ENCODE measurements around the gene ASIC4.

Gene ASIC4

GRCh38 chr2:219541611-219542180, 27.4 kb downstream of the ASIC4 start:
- H3K9ac ChIP-seq (ENCODE audit: low read length in 5 of 5) = no peak overlapping the region
- H3K4me1 ChIP-seq (ENCODE audit: control insufficient read depth in 5 of 5, insufficient read depth in 5 of 5, low read length in 5 of 5) = peaks cover 4 to 30% (median 30%) of the 10 kb centered on the region in 5 donors
- no peaks in the 10 kb centered on the region for H3K9me3 ChIP-seq (ENCODE audit: control insufficient read depth in 5 of 5, low read length in 5 of 5)
- H3K27ac ChIP-seq (ENCODE audit: low read depth, low read length) = no peak overlapping the region
- H3K27me3 ChIP-seq (ENCODE audit: control insufficient read depth in 5 of 5, insufficient read depth in 4 of 5, low read length in 5 of 5) = peaks cover 0 to 20% (median 13%) of the 10 kb centered on the region in 5 donors
- peak overlapping the region in 3 of 5 donors; percentile 38 to 50 (median 50) for H3K4me3 ChIP-seq (ENCODE audit: low read depth in 1 of 5, low read length in 5 of 5)
- peaks cover 0 to 23% (median 16%) of the 10 kb centered on the region in 5 donors for H3K36me3 ChIP-seq (ENCODE audit: control insufficient read depth in 5 of 5, insufficient read depth in 5 of 5, low read length in 5 of 5)

GRCh38 chr2:219542931-219543595, 28.8 kb downstream of the ASIC4 start:
- H3K9me3 ChIP-seq (ENCODE audit: control insufficient read depth in 5 of 5, low read length in 5 of 5) = no peaks in the 10 kb centered on the region
- peaks cover 0 to 23% (median 16%) of the 10 kb centered on the region in 5 donors for H3K36me3 ChIP-seq (ENCODE audit: control insufficient read depth in 5 of 5, insufficient read depth in 5 of 5, low read length in 5 of 5)
- H3K4me3 ChIP-seq (ENCODE audit: low read depth in 1 of 5, low read length in 5 of 5) = peak overlapping the region; percentile 50 to 74 (median 63)
- peaks cover 4 to 30% (median 30%) of the 10 kb centered on the region in 5 donors for H3K4me1 ChIP-seq (ENCODE audit: control insufficient read depth in 5 of 5, insufficient read depth in 5 of 5, low read length in 5 of 5)
- H3K27me3 ChIP-seq (ENCODE audit: control insufficient read depth in 5 of 5, insufficient read depth in 4 of 5, low read length in 5 of 5) = peaks cover 0 to 16% (median 7%) of the 10 kb centered on the region in 5 donors
- H3K27ac ChIP-seq (ENCODE audit: low read depth, low read length) = peak overlapping the region; percentile 54
- peak overlapping the region in 4 of 5 donors; percentile 58 to 77 (median 71) for H3K9ac ChIP-seq (ENCODE audit: low read length in 5 of 5)

DNA sequence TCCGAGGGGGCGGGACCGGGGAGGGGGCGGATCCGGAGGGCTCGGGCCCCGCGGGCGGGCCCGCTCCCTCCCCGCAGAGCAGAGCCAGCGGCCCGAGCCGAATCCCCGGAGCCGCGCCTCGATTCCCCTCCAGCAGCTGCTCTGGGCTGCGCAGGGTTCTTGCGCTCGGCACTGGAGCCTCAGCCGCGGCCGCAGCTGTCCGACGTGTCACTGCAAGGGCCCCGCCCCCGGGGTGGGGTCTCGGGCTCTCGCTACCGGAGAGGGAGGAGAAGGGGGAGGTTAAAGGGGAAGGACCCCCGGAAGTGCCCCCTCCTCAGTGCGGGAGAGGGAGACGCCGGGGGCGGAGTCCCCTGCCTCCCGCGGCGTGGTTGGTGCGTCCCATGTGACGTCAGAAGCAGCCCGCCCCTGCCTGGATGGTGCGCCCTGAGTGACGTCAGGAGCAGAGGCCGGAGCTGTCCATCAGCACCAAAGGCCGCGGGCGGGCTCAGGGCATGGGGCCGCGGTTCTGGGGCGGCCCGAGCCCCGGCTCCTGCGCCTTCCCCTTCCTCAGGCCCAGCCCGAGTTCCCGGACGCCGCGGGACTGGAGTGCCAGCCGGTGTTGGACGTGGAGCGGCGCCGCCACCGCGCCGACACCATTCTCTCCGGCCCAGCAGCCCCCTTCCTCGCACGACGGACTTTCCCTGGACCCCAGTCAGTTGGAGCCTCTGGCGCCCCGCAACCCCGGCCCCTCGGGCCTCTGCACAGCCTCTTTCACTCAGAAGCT, 29.5 kb downstream of the ASIC4 start, which contains the start of the genes CHPF and TMEM198:
CHPF (minus strand) TSS at position 214 of the 763 bp plus-strand sequence. CDS start 271 bp downstream, outside the sequence.
TMEM198 (plus strand) TSS at position 433 of the 763 bp plus-strand sequence. CDS start 700 bp downstream, outside the sequence.
- Histone ChIP-seq H3K9me3 (ENCODE audit: control insufficient read depth in 5 of 5, low read length in 5 of 5) (no peaks in the 10 kb centered on the region), H3K9ac (ENCODE audit: low read length in 5 of 5) (peak within 1 kb of the TSS in 4 of 5 donors; percentile 58 to 77 (median 71)), H3K36me3 (ENCODE audit: control insufficient read depth in 5 of 5, insufficient read depth in 5 of 5, low read length in 5 of 5) (peaks cover 0 to 23% (median 16%) of the 10 kb centered on the region in 5 donors), H3K4me1 (ENCODE audit: control insufficient read depth in 5 of 5, insufficient read depth in 5 of 5, low read length in 5 of 5) (peaks cover 4 to 30% (median 30%) of the 10 kb centered on the region in 5 donors), H3K4me3 (ENCODE audit: low read depth in 1 of 5, low read length in 5 of 5) (peak within 1 kb of the TSS; percentile 54 to 74 (median 63)), H3K27me3 (ENCODE audit: control insufficient read depth in 5 of 5, insufficient read depth in 4 of 5, low read length in 5 of 5) (peaks cover 0 to 16% (median 7%) of the 10 kb centered on the region in 5 donors), H3K27ac (ENCODE audit: low read depth, low read length) (peak within 1 kb of the TSS; percentile 54)

GRCh38 chr2:219544567-219544966, 30.3 kb downstream of the ASIC4 start:
- Histone ChIP-seq H3K4me3 (ENCODE audit: low read depth in 1 of 5, low read length in 5 of 5) (peak overlapping the region; percentile 54 to 74 (median 63)), H3K27ac (ENCODE audit: low read depth, low read length) (no peak overlapping the region), H3K9ac (ENCODE audit: low read length in 5 of 5) (peak overlapping the region in 1 of 5 donors; percentile 17), H3K36me3 (ENCODE audit: control insufficient read depth in 5 of 5, insufficient read depth in 5 of 5, low read length in 5 of 5) (peaks cover 0 to 16% (median 13%) of the 10 kb centered on the region in 5 donors), H3K9me3 (ENCODE audit: control insufficient read depth in 5 of 5, low read length in 5 of 5) (no peaks in the 10 kb centered on the region), H3K27me3 (ENCODE audit: control insufficient read depth in 5 of 5, insufficient read depth in 4 of 5, low read length in 5 of 5) (peaks cover 0 to 16% (median 7%) of the 10 kb centered on the region in 5 donors), H3K4me1 (ENCODE audit: control insufficient read depth in 5 of 5, insufficient read depth in 5 of 5, low read length in 5 of 5) (peaks cover 4 to 30% (median 30%) of the 10 kb centered on the region in 5 donors)

DNA sequence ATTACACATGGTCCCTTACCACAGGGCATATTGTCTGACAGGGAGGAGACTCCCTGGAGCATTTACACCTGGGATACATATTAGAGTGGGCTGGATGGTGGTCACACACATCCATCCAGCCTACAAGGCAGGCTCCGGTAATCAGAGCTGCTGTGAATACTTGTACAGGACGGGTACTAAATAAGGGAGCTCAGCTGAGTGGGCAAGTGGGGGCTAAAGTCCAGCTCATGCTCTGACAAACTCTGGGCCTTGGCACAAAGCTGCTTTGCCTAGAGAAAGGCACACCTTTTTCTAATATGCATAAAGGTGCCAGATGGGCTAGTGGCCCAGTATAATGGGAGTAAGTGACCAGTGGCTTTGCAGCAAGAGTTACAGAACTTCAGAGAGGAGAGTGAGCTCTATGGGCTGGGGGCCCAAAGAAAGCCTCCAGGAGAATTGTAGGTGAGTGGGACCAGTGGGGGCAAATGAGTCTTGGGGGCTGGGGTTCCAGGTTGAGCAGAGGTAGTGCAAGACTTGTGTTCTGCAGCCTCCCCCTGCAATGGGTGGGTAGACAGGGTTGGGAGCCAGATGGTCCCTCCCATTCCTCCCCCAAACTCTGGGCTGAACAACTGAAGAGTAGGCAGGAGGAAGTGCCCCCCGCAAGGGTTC, 31.1 kb downstream of the ASIC4 start:
- Histone ChIP-seq H3K9ac (ENCODE audit: low read length in 5 of 5) (no peak overlapping the region), H3K27me3 (ENCODE audit: control insufficient read depth in 5 of 5, insufficient read depth in 4 of 5, low read length in 5 of 5) (peaks cover 0 to 15% (median 11%) of the 10 kb centered on the region in 5 donors), H3K4me1 (ENCODE audit: control insufficient read depth in 5 of 5, insufficient read depth in 5 of 5, low read length in 5 of 5) (peaks cover 4 to 30% (median 30%) of the 10 kb centered on the region in 5 donors)

DNA sequence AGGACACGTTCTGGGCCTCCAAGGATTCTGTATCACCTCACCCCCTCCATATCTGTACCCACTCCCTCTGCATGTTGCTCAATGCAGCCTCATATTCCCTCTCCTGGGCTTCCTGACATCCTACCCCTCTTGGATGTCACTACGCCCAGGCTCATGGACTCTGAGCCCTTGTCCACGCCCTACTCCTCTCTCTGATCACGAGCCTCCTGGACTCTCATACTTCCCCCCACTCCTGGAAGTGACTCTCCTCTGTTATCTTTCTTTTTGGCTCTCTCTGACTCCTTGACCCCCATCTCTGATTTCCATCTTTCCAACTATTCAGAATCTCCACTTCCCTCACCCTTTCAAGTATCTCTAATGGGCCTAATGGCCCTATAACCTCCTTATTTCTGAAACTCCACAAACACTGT, 31.7 kb downstream of the ASIC4 start:
- Histone ChIP-seq H3K36me3 (ENCODE audit: control insufficient read depth in 5 of 5, insufficient read depth in 5 of 5, low read length in 5 of 5) (peaks cover 0 to 2% (median 2%) of the 10 kb centered on the region in 5 donors), H3K4me1 (ENCODE audit: control insufficient read depth in 5 of 5, insufficient read depth in 5 of 5, low read length in 5 of 5) (peaks cover 4 to 30% (median 30%) of the 10 kb centered on the region in 5 donors), H3K27me3 (ENCODE audit: control insufficient read depth in 5 of 5, insufficient read depth in 4 of 5, low read length in 5 of 5) (peaks cover 0 to 21% (median 12%) of the 10 kb centered on the region in 5 donors), H3K27ac (ENCODE audit: low read depth, low read length) (no peak overlapping the region), H3K9ac (ENCODE audit: low read length in 5 of 5) (no peak overlapping the region), H3K4me3 (ENCODE audit: low read depth in 1 of 5, low read length in 5 of 5) (no peak overlapping the region), H3K9me3 (ENCODE audit: control insufficient read depth in 5 of 5, low read length in 5 of 5) (no peaks in the 10 kb centered on the region)

More for the DNA sequence above, 31.1 kb downstream of the ASIC4 start:
- Histone ChIP-seq H3K36me3 (ENCODE audit: control insufficient read depth in 5 of 5, insufficient read depth in 5 of 5, low read length in 5 of 5) (peaks cover 0 to 8% (median 7%) of the 10 kb centered on the region in 5 donors), H3K9me3 (ENCODE audit: control insufficient read depth in 5 of 5, low read length in 5 of 5) (no peaks in the 10 kb centered on the region), H3K27ac (ENCODE audit: low read depth, low read length) (no peak overlapping the region), H3K4me3 (ENCODE audit: low read depth in 1 of 5, low read length in 5 of 5) (no peak overlapping the region)

DNA sequence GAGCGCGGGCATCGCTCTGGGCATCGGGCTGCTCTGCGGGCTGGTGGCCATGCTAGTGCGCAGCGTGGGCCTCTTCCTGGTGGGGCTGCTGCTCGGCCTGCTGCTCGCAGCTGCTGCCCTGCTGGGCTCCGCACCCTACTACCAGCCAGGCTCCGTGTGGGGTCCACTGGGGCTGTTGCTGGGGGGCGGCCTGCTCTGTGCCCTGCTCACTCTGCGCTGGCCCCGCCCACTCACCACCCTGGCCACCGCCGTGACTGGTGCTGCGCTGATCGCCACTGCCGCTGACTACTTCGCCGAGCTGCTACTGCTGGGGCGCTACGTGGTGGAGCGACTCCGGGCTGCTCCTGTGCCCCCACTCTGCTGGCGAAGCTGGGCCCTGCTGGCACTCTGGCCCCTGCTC, 33.3 kb downstream of the ASIC4 start:
- Histone ChIP-seq H3K27me3 (ENCODE audit: control insufficient read depth in 5 of 5, insufficient read depth in 4 of 5, low read length in 5 of 5) (peaks cover 0 to 23% (median 15%) of the 10 kb centered on the region in 5 donors), H3K27ac (ENCODE audit: low read depth, low read length) (no peak overlapping the region), H3K9ac (ENCODE audit: low read length in 5 of 5) (no peak overlapping the region), H3K4me1 (ENCODE audit: control insufficient read depth in 5 of 5, insufficient read depth in 5 of 5, low read length in 5 of 5) (peaks cover 2 to 28% (median 27%) of the 10 kb centered on the region in 5 donors), H3K9me3 (ENCODE audit: control insufficient read depth in 5 of 5, low read length in 5 of 5) (no peaks in the 10 kb centered on the region), H3K4me3 (ENCODE audit: low read depth in 1 of 5, low read length in 5 of 5) (no peak overlapping the region), H3K36me3 (ENCODE audit: control insufficient read depth in 5 of 5, insufficient read depth in 5 of 5, low read length in 5 of 5) (no peaks in the 10 kb centered on the region)

DNA sequence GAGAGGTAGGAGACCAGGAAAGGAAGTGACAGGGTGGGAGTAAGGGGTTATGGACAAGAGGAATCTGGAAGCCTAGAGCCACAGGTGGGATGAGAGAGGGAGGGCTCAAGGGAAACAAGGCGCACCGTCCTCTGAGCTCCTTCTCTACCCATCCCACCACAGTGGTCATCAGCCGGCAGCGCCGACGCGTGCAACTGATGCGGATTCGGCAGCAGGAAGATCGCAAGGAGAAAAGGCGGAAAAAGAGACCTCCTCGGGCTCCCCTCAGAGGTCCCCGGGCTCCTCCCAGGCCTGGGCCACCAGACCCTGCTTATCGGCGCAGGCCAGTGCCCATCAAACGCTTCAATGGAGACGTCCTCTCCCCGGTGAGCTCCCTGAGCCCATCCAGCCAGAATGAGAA, 34.7 kb downstream of the ASIC4 start:
- no peaks in the 10 kb centered on the region for H3K36me3 ChIP-seq (ENCODE audit: control insufficient read depth in 5 of 5, insufficient read depth in 5 of 5, low read length in 5 of 5)
- H3K4me1 ChIP-seq (ENCODE audit: control insufficient read depth in 5 of 5, insufficient read depth in 5 of 5, low read length in 5 of 5) = peaks cover 0 to 27% (median 24%) of the 10 kb centered on the region in 5 donors
- no peak overlapping the region for H3K4me3 ChIP-seq (ENCODE audit: low read depth in 1 of 5, low read length in 5 of 5)
- no peaks in the 10 kb centered on the region for H3K9me3 ChIP-seq (ENCODE audit: control insufficient read depth in 5 of 5, low read length in 5 of 5)
- H3K27me3 ChIP-seq (ENCODE audit: control insufficient read depth in 5 of 5, insufficient read depth in 4 of 5, low read length in 5 of 5) = peaks cover 0 to 31% (median 24%) of the 10 kb centered on the region in 5 donors
- H3K9ac ChIP-seq (ENCODE audit: low read length in 5 of 5) = no peak overlapping the region
- no peak overlapping the region for H3K27ac ChIP-seq (ENCODE audit: low read depth, low read length)

DNA sequence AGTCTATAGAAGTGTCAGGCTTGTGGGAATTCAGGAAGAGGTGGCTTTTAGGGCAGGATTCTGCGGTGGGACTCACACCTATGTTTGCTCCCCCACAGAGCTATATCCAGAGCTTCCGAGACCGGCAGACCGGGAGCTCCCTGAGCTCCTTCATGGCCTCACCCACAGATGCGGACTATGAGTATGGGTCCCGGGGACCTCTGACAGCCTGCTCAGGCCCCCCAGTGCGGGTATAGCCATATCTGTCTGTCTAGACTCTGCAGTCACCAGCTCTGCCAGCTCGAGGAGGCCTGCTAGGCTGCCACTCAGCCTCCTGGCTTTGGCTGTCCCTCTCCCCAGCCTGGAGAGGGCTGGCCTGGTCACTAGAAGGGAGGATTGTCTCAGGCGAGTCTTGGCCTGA, 35.3 kb downstream of the ASIC4 start:
- Histone ChIP-seq H3K9me3 (ENCODE audit: control insufficient read depth in 5 of 5, low read length in 5 of 5) (no peaks in the 10 kb centered on the region), H3K27ac (ENCODE audit: low read depth, low read length) (no peak overlapping the region), H3K36me3 (ENCODE audit: control insufficient read depth in 5 of 5, insufficient read depth in 5 of 5, low read length in 5 of 5) (no peaks in the 10 kb centered on the region), H3K4me1 (ENCODE audit: control insufficient read depth in 5 of 5, insufficient read depth in 5 of 5, low read length in 5 of 5) (peaks cover 0 to 21% (median 17%) of the 10 kb centered on the region in 5 donors), H3K27me3 (ENCODE audit: control insufficient read depth in 5 of 5, insufficient read depth in 4 of 5, low read length in 5 of 5) (peaks cover 0 to 38% (median 25%) of the 10 kb centered on the region in 5 donors), H3K9ac (ENCODE audit: low read length in 5 of 5) (no peak overlapping the region), H3K4me3 (ENCODE audit: low read depth in 1 of 5, low read length in 5 of 5) (no peak overlapping the region)
